ENCODE results near the gene QRICH2.

GRCh38 chr17:76255801-76256429 is 52.2 kb downstream of the QRICH2 start:
- TF ChIP-seq EP300 (IDR thresholded peaks at IDR 0.05) (no peak), POLR2AphosphoS5 (IDR thresholded peaks at IDR 0.05) (no peak), POLR2A (IDR thresholded peaks at IDR 0.05) (no peak), CTCF (IDR thresholded peaks at IDR 0.05) (no peak)

Data from gastroesophageal sphincter (tissue), 3 donors.